Measurements from ENCODE around the gene PYDC1.
"Not testable (repeated sequence)": the region's sequence is repeated elsewhere in the genome, so short reads cannot be mapped to it uniquely, and the experiment has no call there.

The PYDC1 gene

DNA sequence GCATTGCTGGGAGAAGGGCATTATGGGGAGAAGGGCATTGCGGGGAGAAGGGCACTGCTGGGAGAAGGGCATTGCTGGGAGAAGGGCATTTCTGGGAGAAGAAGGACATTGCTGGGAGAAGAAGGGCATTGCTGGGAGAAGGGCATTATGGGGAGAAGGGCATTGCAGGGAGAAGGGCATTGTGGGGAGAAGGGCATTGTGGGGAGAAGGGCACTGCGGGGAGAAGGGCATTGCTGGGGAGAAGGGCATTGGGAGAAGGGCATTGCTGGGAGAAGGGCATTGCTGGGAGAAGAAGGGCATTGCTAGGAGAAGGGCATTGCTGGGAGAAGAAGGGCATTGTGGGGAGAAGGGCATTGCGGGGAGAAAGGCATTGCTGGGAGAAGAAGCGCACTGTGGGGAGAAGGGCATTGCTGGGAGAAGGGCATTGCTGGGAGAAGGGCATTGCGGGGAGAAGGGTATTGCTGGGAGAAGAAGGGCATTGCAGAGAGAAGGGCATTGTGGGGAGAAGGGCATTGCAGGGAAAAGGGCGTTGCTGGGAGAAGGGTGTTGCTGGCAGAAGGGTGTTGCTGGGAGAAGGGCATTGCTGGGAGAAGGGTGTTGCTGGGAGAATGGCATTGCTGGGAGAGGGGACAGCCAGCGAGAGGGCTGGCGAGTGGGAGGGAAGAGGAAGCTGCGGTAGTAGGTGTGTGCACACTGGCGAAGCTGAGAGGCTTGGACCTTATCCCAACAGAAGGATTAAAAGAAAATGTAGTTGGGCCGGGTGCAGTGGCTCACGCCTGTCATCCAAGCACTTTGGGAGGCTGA, 4.6 kb upstream of the PYDC1 start:
- no peak for DNase-seq

DNA sequence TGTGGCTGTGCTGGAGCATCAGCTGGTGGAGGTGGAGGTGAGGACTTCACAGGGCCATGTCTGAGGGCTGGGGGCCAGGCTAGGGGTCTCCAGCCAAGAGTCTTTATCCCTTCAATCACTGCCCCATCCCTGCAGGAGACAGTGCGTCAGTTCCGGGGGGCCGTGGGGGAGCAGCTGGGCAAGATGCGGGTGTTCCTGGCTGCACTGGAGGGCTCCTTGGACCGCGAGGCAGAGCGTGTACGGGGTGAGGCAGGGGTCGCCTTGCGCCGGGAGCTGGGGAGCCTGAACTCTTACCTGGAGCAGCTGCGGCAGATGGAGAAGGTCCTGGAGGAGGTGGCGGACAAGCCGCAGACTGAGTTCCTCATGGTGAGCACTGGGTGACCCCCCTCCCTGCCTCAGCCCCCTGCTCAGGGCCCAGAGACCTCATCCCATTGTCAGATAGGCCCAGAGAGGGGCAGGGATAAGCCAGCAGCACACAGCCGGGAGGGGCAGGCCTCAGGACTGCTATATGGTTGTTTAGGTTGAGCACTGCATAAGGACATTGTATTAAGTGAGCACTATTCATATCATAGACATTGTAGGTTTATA, 2.3 kb upstream of the PYDC1 start:
- no peak for DNase-seq

DNA sequence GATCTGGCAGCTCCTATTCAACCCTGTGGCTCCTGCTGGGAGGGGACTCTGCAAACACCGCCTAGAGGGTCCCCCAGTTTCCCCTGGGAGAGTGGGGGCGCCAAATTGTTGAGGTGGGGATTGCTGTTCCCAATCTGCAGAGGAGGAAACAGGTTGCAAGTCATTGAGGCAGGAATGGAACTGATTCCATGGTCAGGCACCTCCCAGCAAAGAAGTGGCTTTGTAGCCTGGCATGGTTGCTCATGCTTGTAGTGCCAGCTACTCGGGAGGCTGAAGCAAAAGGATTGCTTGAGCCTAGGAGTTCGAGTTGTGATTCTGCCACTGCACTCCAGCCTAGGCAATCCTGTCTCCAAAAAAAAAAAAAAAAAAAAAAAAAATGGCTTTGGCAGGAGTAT, 198 bp upstream of the PYDC1 start:
- no peak for DNase-seq

DNA sequence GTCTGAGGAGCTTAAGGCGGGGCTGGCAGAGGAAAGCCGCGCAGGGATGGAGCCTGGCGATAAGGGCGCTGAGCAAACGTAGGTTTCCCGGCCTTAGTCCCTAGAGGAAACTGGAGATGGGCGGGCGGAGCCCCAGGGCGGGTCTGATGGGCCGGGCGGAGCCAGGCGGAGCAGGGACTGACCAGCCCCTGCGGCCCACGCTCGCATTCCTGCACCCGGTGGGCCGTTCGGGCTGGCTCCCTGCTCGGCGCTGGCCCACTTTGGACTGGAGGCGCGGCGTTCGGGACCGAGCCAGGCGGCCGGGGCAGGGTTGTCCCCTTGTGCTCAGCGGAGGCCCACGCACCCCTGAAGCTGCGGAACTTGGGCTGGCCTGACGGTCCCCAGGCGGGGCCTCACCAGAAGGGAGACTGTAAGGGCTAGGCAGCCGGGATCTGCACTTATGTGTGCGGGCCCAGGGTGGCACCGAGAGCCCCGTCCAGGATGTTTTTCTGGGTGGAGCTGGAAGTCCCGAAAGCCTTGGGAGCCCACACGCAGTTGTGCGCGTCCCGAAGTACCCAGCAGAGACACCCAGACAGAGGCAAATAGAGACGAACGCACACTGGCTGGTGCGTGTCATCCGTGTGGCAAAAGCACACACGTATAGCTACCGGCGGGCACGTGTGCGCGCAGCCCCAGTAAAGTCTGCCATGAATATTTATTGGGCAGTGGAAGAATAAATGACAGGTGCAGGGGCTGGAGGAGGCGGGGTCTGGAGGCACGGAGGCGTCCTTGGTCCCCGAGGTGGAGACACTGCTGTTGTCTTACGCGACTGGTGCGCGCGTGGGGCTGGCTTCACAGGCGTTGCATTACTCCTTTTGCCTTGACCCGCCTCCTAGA, 1.4 kb downstream of the PYDC1 start:
- no peak for DNase-seq

DNA sequence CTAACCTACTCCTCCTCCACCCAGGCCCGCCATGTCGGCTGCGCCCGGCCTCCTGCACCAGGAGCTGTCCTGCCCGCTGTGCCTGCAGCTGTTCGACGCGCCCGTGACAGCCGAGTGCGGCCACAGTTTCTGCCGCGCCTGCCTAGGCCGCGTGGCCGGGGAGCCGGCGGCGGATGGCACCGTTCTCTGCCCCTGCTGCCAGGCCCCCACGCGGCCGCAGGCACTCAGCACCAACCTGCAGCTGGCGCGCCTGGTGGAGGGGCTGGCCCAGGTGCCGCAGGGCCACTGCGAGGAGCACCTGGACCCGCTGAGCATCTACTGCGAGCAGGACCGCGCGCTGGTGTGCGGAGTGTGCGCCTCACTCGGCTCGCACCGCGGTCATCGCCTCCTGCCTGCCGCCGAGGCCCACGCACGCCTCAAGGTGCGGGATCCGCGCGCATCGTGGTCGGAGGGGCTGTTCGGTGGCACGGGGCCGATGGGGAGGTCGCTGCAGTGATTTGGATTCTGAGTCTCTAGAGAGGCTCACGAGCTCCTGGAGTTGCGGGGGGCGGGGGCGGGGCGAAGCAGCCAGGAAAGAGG, 2.1 kb downstream of the PYDC1 start:
- DNase-seq = no peak

DNA sequence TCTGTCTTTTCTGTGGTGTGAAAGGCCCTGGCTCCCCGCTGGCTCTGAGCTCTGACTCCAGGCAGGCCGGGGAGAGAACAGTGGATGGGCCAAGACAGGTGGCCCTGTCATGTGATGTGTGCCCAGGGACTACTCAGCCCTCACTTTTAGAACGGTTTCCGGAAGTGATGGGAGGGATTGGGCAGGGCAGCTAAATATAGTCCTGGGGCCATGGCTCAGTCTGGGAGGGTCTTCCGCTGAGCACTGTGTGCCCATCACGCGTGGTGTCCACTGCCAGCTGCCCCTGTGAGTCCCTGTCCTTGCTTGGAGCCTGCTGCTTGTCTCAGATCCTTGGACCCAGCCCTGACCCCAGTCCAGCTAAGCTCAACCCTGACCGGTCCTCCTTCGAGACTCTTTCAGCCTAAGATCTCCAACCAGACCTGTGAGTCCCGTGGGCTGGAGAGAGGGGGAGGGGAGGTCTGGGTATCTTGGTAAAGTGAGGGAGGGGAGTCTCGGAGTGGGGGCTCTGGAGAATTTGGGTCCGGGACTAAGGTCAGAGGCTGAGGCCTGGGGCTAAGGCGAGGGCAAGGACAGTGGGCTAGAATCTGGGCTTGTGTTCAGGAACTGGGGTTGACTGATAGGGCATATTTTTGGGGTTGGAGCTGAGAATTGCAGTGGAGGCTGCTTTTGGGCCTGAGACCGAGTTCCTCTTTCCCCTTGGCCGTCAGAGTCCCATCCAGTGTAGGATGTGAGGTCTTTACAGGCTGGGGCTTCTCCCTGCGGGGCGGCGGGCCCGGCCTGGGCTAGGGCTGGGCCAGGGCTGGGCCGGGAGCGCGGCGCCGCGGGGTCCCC, 2.8 kb downstream of the PYDC1 start, which contains the start of gene TRIM72:
TRIM72 (plus strand) TSS at position 243 of the 831 bp plus-strand sequence. CDS start 620 bp downstream, outside the sequence.
- no peak for DNase-seq

DNA sequence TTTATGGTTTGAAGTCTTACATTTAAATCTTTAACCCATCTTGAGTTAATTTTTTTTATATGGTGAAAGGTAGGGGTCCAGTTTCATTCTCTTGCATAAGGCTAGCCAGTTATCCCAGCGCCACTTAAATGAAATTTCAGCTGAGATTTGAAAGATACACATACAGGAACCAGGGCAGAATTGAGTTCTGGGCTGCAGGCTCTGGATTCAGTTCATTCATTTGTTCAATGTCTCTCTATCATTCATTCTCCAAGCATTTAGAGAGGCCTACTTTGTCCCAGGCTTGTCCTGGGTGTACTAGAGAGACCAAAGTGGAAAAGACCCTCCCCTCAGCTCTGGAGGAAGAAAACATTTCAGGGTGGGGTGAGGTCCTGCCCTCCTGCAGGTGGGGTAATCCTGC, 3.6 kb downstream of the PYDC1 start:
- DNase-seq = no peak

DNA sequence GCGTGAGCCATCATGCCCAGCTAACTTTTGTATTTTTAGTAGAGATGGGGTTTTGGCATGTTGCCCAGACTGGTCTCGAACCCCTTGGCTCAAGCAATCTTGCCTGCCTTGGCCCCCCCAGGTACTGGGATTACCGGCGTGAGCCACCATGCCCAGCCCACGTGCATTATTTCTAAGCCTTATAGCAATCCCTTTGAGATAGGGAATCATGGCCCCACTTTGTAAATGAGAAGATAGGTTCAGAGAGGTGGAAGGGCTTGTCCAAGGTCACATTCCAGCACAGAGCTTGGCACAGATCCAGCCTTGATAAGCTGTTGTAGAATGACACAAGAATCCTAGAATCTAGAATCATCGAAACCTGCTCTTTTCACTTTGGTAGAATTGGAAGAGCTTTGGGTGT, 10.2 kb downstream of the PYDC1 start:
- no peak for DNase-seq

DNA sequence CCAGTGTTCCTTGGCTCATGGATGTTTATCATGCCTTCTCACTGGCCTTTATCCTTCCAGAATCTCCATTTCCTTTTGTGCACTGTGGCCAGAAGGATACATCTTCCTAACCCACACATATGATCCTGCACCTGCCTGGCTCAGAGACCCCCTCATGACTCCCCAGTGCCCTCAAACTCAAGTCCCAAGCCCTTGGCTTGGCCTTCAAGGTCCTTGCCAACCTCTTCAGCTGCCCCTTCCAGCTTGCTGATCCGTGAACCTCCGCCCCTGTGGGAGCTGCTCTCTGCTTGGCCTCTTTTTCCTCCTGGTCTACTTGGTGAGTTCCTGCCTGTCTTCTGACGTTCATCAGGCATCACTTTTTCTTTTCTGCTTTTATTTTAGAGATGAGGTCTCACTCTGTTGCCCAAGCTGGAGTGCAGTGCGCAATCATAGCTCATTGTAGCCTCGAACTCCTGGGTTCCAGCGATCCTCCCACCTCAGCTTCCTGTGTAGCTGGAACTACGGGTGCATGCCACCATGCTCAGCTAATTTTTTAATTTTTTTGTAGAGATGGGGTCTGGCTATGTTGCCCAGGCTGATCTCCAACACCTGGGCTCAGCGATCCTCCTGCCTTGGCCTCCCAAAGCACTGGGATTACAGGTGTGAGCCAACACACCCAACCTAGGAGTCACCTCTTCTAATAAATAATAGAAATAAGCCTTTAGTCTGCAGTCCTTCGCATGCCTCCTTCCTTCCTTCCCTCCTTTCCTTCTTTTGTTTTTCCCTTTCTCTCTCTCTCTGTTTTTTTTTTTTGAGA, 11.9 kb downstream of the PYDC1 start:
- DNase-seq = no peak

DNA sequence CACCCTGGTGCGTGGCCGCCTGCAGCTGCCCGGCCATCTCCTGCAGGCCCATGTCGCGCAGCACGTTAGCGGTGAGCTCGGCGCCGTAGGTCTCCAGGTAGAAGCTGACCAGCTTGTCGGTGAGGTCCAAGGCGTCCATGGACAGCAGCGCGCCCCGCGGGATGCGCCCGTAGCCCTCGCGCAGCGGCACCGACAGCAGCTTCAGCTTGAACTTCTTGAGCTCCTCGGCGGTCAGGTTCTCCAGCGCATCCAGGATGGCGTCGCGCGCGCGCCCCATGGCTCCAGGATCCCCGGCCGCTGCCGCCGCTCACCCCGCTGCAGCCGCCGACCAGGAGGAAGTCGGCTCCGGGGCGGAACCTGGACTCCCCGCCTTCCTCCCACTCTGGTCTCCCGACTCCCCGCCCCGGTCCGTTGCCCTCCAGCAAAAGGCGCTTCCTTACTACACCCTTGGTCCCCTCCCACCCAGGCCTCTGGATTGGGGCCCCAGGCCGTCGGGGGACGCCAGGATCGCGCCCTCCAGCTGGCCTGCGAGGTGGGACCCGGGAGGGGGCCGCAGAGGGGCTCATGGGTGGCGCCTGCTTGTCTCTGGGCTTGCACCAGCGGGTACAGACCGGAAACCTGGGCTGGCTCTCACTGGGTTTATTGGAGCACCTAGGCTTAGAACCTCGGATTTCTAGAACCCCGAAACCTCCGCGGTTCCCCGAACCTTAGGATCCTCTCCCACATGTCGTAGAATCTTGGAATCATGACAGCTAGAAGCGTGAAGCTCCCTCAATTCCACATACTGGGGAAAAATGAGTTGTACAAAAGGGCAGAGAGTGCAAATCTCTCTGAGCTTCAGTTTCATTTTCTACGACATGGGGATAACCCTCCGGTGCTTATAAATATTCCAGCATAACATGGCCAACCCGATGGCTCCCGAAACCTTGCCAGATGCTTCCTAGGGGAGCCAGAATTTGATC, 14.2 kb downstream of the PYDC1 start, which contains the start of gene PYCARD:
PYCARD (minus strand) TSS at position 347 of the 962 bp plus-strand sequence; CDS start at position 277, 70 bp downstream.
- no peak for DNase-seq

DNA sequence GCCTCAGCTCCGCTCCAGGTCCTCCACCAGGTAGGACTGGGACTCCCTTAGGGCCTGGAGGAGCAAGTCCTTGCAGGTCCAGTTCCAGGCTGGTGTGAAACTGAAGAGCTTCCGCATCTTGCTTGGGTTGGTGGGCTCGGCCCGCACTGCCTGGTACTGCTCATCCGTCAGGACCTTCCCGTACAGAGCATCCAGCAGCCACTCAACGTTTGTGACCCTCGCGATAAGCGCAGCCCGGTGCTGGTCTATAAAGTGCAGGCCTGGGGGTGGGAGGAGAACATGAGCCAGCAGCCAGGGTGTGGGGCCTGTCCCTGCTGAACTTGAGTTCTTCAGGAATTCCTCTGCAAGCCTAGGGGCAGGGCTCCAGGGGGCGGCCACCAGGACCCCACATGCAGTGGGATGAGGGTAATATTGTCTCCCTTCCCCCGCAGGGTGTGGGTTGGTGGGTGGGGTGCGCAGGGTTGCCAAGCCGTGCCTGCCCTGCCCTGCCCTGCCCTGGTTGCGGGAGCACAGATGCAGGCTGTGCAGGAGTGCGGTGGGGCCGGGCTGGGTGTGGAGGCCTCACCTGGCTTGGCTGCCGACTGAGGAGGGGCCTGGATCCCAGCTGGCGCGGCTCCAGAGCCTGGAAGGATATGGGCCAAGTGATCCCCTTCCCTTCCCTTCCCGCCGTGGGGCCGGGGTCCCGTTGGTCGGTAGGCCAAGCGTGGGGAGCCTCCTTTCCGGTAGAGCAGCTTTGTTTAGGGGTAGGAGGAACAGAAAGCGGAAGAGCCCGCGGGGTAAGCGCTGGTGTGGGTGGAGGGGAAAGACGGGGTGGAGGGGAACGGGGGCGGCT, 15.1 kb downstream of the PYDC1 start:
- no peak for DNase-seq

DNA sequence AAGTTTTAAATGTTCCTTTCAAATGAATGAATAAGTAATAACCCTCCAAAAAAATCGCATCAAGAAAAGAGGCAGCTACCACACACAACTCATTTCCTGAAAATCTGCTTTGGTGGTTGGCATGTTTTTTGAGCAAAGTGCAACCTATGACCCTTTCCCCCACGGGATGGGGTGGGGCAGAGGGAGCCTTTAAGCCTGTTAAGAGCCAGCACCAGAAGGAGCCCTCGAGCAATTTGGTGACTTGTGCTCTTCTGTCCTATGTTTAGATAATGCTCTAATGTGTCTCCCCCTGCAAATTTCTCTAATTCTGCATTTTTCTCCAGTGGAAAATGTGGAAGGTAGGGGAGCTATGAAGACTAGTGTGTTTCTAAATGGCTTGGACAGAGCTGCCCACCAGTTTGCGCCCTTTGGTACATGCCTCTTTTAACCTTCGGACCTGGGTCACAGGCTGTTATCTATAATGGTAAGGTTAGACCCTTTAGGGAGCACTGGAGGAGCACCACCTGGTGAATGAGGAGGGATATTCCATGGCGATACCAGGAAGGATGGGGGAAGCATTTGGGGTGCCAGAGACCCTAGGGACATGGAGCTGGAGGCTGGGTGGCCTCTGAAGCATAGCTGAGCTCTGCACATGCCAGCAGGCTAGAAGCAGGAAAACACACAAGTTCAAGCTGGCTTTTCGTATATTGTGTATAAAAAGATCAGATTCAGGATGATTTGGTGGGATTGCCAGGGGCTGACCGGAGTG, 15.9 kb downstream of the PYDC1 start:
- no peak for DNase-seq

DNA sequence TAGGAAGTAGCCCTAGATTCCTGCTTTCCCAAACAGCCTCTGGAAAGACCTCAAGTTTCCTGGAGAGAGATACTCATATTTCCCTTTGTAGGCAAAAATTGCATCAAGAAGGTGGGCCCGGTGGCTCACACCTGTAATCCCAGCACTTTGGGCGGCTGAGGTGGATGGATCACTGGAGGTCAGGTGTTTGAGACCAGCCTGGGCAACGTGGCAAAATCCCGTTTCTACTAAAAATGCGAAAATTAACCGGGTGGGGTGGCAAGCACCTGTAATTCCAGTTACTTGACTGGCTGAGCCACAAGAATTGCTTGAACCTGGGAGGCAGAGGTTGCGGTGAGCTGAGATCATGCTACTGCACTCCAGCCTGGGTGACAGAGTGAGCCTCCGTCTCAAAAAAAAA, 16.8 kb downstream of the PYDC1 start:
- not testable (repeated sequence) for DNase-seq

DNA sequence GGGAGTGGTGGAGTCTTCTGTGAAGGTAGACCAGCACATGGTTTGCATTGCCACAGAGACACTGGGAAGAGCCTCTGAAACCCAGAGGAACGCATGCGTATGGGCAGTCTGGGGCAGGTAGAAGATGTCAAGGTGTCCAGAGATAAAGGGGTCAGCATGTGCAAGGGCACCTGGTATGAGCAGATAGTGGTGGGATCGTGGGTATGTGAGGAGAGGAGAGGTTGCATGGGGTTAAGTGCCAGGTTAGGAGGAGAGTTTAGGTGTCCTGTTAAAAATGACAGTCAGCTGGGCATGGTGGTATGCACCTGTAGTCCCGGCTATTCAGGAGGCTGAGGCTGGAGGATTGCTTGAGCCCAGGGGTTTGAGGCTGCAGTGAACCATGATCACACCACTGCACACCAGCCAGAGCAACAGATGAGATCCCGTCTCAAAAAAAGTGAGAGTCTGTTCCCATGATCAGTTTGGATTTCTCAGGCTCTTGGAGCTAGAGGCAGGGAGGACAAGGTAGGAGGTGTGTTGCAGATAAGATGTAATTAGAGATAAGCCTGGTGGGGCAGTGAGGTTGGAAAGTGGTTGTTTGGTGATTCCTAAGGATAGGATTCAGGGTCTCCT, 17.4 kb downstream of the PYDC1 start:
- no peak for DNase-seq

DNA sequence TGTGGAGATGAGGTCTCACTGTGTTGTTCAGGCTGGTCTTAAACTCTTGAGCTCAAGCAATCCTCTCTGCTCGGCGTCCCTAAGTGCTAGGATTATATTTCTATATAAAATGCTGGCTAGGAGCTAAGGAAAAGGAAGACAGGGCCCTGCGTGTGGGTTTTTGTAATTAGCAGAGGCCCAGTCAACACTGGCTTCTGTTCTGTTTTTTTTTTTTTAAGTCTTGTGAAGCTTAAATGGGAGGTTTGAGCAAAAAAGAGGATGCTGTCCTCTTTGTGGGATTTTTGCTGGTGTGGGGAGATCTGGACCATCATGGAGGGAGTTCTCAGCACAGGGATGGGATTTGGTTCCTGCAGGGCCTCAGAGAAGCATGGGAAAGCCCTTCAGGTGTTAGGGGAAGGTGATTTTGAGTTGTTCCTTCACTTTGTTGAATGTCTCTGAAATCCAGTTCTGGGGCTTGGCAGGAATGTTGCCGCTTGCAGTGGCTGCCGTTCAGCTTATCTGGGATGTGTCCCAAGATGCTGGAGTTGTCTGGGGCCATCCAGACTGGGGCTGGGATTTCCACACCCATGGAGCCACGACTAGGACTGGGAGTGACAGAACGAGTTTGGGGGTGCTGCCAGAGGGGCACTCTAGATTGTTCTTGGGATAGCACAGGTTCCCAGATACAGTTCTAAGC, 18.6 kb downstream of the PYDC1 start:
- no peak for DNase-seq

DNA sequence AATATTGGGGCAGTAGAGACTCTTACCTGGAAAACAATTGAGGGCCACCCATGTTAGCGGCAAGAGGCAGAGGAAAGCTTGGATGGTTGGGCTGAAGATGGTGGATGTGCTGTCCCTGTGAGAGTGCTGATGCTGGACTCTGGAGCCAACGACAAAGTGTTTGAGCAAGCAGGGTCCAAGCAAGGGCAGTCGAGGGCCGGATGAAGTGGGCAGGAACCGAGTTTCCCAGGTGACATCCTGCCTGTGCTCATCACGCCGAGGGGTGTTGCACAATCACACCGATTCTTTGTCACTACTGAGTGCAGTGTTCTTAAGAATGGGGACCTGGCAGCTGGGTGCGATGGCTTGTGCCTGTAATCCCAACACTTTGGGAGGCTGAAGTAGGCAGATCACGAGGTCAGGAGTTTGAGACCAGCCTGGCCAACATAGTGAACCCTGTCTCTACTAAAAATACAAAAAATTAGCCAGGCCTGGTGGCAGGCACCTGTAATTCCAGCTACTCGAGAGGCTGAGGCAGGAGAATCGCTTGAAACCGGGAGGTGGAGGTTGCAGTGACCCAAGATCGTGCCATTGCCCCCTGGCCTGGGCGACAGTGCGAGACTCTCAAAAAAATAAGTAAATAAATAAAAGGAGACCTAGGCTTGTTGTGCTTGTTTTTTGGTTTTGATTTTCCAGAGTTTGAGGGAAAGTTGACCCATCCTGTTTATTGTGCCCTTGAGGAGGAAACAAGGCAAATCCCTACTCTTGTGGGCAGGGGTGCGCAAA, 20.4 kb downstream of the PYDC1 start:
- DNase-seq = no peak
